HG03196 (cell line): Measurements from ENCODE around the gene FTO.

Experiments
- ATAC-seq: cut with Tn5 transposase; IDR thresholded peaks from one replicate; pipeline ENCODE4 v1.9.1; 2021; ENCODE audit not compliant: unreplicated experiment

The FTO gene

DNA sequence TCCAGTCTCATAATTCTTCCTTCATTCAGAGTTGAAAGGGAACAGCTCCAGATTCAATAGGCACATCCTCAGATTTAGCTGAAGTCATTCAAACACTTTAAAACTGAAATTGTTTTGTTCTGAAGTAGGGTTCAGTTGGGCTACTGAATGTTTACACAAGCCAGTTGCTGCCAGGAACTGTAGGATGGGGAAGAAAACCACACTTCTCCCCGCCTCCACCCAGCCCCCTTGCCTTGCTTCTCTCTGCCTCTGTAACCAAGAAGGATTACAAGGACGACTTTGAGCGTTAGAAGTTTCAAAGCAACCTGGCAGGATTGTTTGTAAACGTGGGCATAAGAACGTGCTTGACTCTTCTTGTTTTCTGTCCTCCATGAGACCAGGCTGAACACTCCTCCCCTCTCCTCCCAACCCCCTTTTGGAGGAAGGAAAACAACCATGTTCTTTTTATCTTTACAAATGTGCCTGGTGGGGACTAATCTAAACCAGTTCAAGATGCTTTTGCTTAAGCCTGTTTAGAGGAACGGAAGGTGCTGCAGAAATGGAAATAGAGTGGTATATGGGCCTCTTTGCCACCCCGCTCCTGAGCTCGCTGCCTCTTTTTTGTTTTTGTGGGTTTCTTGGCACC, 287.9 kb downstream of the FTO start:
- no peak for ATAC-seq

DNA sequence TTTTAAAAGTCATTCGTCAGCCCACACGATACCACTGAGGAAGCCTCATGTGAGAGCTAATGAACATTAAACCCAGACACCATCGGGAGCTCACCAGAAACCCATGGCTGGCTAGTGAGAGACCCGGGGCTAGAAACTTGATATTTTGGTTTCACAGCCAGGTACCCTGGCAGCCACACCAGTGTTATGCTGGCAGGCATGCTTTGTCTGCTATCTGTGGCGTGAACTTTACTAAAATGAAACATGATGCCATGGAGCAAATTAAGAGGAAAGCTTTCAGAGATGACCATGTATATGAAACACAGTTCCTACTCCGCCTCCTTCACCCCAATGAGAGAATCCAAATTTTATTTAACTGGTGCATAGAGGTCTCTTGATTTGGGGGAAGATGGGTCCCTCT, 291.4 kb downstream of the FTO start:
- no peak for ATAC-seq

DNA sequence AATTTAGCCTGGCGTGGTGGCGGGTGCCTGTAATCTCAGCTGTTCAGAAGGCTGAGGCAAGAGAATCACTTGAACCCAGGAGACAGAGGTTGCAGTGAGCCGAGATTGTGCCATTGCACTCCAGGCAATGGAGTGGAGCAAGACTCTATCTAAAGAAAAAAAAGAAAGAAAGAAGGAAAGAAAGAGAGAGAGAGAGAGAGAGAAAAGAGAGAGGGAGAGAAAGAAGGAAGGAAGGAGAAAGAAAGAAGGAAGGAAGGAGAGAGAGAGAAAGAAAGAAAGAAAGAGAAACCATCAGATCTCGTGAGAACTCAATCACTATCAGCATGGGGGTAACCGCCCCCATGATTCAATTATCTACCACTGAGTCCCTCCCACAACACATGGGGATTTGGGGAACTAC, 293.0 kb downstream of the FTO start:
- ATAC-seq, result no peak

DNA sequence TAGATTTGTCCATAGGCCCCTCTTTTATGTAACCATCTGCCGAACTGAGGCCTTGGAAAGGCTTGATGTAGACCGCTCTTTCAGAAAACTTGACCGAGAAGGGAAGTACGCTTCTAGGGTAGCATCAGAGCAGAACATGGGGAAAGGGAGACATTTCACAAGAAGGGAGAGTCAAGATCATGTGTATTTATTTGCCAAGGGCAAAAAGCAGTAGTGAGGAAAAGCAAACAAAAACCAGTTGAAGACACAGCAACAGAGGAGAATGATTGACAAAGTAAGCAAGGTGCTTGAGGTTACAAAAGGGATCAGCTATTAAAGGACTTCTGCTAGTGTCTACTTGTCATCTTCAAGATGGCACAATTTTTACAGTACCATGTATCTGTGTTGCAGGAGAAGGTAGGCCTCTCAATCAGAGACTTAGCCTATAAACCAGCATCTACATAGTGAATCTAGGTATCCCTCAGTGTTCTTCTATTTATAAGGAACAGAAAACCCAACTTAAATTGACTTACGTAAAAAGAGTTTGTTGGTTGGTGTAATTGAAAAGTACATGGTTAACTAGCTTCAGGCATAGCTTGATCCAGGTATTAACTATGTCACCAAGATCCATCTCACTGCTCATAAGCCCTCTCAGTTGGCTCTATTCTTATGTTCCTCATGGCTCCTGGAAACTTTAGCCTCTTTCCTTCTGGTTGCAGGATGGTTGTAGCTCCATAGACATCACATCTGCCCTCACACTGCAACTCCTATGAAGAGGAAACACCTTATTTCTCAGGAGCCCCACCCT, 294.3 kb downstream of the FTO start:
- no peak for ATAC-seq

DNA sequence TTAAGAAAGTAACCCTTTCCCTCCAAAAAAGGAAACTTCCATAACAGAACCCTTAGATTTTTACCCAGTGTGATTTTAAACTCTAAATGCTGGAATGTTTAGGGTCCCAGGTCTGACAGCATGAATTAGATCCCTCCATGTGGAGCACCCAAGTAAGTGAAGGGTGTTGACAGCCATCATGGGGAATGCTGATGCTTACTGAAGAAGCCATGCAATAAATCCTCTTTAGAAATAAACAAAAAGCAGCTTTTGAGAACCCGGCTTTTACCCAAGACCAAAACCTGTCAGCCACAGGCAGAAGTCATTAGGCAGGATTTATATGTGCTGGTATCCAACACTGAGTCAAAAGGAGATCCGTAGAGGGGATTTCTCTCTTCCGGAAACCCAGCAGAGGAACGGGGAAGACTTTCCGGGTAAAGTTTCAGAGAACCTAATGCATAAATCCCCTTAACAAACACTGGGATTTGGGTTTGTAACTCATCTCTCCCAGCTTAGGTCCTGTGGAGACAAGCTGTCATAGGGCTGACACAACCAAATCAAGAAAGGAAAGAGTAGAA, 295.1 kb downstream of the FTO start:
- no peak for ATAC-seq

DNA sequence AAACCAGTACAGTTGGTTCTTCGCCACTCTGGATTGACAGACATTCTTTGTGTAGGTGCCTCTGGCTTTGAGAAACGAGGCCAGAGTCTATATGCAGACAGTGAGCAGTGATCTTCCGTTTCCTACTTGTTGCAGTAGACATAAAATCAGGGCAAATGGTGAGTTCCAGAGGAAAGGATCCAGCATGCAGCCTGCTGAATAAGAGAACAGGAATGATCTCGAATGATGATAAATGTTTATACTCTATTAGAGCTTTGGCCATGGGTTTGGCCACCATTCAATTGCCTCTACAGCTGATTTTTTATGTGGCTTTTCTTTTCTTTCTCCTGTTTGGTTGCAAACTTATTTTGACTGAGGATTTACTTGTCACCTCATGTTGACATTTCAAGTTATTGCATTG, 295.9 kb downstream of the FTO start:
- ATAC-seq, result no peak

DNA sequence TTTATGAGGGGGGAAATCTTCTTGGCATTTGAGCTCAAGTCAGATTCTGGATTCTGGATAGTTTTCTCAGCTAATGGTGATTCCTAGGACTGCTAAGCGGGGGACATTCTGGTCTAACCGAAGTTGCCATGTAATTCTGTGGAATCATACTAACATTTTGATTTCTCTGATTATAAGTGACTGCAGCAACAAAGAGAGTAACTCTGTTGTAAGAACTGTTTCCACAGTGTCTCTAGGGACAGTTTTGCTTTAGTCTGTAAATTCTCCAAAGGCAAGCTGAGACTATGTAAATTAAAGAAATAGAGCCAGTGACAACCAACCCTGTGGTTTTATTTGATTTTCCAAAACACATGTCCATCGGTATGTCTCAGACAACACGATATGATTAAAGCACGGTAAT, 296.4 kb downstream of the FTO start:
- ATAC-seq, result no peak

DNA sequence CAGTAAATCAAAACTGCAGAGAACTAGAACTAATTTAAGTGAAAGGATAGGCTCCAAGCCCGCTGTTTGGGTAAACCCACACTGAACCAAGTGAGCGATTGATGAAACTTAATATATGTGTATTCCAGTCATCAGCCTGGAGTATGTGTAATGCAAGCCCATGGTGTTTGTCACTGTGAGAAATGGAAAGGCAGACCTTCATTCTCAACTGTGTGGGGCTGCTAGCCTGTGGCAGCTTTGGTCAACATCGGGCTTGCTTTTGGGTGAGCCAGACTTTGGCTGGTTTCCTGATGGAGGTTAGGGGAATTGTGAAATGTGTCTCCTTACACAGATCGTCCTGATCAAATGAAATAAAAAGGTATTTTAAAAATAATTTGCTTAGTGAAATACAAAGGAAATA, 302.7 kb downstream of the FTO start:
- ATAC-seq, result no peak

DNA sequence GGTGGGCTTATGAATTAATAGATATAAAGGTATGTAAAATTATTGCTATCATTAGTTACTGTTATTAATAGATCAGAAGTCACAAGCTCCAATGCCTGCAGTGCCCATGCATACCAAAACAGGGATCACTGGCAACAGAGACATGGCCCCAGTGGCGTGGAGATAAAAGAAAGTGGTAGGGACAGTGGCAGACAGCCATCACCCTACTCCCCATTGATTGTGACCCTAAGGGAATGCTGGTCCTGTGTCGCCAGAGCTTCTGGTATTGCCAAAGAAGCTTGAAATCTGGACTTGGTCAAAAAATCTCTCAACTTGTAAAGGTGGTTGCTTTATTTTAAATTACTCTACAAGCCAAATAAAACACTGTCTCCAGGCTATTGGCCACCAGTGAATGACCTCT, 303.5 kb downstream of the FTO start:
- no peak for ATAC-seq

DNA sequence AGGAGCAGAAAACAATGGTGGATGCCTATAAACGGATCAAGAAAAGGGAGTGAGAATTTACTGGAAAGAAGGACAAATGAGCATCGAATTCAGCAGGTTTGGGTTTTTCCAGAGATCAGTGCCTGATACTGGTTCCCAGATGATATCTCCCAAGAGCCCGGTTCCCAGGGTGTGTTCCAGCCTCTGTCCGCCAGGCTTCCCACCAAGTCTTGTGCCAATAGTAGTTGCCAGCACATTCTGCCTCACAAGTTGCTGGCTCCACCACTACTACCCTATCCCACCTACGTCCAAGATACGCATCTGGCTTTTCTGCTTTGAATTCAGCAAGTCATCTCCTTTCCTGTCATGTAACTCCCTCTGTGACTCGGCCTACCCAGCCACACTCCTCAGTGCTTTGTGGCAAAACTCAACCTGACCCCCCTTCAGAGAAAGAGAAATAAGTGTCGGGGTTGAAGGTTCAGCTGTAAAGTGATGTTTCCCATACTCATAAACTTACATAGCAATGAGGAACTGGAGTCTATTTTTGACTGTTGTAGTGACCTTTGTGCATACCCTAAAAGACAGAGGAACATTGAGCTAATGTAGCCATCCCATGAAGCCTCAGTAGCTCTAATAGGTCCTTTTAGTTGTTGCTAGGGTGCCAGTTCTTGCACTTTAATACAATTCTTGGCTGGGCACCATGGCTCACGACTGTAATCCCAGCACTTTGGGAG, 305.7 kb downstream of the FTO start:
- no peak for ATAC-seq

DNA sequence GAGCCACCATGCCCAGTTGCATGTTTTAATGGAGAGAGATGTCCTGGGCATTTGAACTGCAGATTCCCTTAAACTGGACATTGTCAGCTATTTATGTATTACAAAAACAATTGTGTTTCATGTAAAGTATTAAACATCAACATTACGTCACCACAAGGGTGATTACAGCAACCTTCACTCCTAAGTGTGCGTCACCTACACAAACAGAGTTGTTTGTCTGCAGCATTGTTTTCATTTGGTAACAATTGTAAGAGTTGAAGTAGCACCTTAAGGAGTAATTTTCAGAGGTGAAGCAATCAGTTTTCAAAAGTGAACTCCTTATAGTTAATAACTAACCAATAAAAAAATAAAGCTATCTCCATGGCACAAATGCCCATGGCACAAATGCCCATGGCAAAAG, 311.2 kb downstream of the FTO start:
- no peak for ATAC-seq

DNA sequence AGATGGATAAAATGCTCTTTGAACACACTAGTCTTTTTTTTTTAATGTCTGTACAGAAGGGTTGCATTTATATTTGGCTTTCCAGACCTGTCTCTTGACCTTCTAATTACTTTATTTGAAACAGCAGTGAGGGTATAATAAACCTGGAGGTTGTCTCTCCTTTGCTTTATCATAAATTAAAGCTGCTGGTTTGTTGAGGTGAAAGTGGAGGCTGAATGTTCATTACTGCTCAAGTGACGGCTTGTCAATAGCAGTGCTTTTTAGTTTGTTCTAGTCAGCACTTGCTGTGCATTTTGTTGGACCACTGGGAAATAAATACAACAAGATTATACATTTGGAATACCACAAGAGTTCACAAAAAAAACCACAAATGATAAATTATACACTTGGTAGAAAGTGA, 318.4 kb downstream of the FTO start:
- ATAC-seq, result no peak

DNA sequence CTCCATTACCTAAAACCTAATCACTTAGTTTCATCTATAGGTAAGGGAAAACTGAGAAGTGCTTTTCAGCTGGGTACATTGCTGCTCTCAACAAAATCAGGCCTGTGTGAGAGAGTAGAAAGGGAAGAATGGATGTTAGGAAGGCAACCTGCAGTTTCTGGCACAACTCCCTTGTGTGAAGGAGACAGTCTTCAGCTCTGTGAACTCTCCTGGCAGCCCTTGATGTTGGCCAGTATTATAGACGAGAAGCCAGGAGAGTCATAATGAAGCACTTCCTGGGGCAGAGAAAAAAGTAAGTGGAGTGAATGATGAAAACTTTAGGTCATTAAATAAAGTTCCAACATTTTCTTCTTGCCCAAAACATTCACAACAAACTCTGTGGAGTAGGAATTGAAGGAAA, 322.5 kb downstream of the FTO start:
- ATAC-seq, result no peak

DNA sequence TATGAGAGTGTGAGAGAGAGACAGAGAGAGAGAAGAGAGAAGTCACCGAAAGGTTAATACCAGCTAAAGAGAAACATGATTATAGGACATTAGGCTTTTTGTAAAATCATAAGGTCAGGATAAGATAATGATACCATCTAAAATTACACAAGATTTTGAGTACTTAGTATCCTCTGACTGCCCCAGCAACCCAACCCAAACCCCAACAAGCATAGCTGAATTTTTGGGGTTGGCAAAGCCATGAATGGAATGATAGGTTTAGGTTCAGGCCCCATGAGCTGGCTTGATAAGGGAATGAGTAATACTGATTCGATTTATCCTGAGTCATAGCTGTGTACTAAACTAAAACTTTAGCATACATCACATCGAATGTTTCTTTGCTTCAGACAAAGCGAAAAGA, 323.1 kb downstream of the FTO start:
- no peak for ATAC-seq

DNA sequence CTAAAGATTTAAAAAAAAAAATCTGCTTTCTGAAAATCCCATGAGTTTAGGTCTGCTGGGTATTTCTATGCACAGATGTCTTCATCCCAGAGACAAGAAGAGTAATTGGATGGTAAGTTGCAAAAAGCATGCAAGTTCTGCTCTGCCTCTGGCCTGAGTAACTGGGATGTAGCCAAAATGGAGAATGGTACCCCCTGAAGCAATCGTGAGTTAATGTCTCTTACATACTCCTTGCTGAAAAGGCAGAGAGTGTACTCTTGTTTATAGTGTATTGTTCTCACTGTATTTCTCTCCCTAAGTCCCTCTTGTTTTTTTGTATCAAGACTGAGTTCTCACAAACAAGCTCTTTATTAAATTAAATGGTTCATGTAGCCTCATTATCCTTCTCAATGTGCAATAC, 323.6 kb downstream of the FTO start:
- ATAC-seq, result no peak

DNA sequence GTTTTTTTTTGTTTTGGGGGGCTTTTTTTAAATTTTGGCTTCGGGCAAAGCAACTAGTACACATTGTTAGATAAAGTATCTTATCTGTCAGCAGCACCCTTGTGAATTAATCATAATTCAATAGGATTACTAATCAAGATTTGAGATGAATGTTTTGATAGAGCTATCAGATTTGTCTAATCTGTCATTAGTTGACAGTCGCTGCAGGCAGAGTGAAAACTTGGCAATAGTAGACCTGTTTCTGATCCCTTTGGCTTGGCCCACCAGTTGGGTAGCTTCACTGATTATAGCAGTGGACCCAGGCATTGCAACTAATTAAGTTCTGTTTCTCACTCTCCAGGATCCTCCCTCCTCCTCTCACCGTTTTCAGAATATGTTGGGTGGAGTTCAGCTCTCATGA, 324.0 kb downstream of the FTO start:
- ATAC-seq, result no peak

DNA sequence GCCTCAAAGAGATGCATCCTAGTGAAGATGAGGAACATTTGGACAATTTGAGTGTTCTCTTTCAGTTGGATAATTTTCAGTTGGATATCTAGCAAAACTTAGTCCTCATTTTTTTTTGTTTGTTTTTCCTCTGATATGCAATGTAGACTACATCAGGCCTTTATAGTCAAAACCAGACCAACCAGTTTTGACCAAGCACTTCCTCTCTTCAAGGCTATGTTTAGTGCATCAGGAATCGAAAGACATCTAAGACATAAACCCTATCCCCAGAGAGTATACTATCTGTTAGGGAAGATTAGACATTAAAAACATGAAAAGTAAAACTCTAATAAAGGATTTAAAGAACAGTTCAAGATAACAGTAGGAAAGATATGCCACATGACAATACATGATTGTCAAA, 326.5 kb downstream of the FTO start:
- ATAC-seq, result no peak

DNA sequence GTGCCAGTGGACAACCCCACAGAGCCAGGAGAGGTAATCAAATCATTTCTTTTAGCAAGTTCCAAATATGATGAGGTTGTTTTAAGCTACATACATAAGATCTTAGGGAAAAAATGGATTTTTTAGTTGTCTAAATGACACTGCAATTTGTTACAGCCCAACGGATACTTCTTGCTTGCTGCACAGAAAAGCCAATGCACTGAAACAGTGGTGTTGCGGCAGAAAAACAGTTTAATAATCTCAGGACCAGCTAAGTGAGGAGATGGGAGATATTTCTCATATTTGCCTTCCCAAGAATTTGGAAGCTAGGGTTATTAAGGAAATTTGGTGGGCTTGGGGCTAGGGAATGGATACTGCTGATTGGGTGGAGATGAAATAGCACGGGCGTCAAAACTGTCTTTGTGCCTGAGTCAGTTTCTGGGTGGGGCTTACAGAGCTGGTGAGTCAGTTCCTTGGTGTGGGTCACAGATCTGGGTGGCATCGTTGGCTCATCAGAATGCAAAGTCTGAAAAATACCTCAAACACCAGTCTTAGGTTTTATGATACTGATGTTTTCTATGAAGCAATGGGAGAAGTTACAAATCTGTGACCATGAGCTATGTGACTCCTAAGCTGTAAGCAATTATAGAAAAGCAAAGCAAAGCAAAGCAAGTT, 327.3 kb downstream of the FTO start:
- no peak for ATAC-seq

DNA sequence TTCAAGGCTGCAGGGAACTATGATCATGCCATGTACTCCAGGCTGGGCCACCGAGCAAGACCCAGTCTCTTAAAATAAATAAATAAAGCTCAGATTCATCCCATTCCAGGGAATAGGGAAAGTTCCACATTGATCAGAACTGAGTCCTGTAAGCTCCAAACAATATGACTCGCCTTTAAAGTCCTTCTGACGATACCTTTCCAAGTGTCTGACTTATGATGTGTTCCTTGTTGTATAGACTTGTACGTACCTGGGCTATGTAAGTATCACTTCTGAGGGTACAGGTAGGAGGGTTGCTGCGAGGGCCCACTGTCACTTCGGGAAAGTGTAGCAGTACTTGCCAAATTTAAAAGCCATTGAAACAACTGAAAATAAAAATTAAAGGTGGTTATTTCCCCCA, 329.8 kb downstream of the FTO start:
- ATAC-seq, result no peak

DNA sequence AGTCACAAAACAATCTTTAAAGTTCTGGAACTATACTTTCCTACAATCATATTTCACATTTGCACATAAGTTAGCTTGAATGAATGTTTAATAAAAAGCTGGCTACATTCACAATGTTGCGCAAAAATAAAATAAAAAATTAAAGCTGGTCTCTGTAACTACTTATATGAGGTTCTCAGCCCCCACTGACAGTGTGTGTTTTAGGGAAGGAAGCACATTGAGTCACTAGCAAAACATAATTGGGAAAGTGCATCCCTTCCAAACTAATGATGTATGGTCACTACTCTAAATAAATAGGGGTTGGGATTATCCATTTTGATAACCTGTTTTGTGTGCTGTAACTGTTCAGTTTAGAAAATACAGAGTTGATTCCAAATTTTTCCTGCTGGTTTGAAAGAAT, 330.7 kb downstream of the FTO start:
- no peak for ATAC-seq

DNA sequence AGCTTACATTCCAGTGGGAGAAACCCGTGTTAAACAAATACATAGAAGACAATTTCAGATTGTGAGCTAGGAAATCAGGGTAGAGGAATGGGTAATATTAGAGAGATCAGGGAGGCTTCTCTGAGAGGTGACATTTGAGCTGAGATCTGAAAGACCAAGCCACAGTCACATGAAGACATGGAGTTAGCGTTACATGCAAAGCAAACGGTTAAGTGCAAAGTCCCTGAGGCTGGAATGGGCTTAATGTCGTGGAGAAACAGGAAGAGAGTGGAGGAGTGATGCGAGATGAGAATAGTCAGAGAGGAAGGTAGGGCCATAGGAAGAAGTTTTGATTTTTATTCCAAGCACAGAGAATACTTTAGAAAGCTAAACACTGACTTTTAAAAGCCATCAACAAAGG, 336.5 kb downstream of the FTO start:
- ATAC-seq, result no peak

DNA sequence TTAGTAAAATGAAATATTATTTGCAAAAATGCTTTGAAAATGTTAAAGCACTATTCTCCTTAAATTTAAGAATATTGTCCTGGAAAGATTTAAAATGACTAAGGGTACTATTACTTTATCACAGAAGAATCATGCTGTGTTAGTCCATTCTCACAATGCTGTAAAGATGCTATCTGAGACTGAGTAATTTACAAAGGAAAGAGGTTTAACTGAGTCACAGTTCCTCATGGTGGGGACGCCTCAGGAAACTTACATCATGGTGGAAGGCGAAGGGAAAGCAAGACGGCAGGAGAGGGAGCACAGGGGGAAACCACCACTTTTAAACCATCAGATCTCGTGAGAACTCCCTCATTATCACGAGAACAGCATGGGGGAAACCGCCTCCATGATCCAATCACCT, 337.0 kb downstream of the FTO start:
- no peak for ATAC-seq
